HG03066 (cell line): ENCODE measurements around the gene DLEC1.
"Not testable (repeated sequence)": the region's sequence is repeated elsewhere in the genome, so short reads cannot be mapped to it uniquely, and the experiment has no call there.

Experiments used
- ATAC-seq: cut with Tn5 transposase; IDR thresholded peaks from one replicate; pipeline ENCODE4 v1.9.1; 2021; ENCODE audit warnings: low read depth; ENCODE audit not compliant: unreplicated experiment

Gene DLEC1

DNA sequence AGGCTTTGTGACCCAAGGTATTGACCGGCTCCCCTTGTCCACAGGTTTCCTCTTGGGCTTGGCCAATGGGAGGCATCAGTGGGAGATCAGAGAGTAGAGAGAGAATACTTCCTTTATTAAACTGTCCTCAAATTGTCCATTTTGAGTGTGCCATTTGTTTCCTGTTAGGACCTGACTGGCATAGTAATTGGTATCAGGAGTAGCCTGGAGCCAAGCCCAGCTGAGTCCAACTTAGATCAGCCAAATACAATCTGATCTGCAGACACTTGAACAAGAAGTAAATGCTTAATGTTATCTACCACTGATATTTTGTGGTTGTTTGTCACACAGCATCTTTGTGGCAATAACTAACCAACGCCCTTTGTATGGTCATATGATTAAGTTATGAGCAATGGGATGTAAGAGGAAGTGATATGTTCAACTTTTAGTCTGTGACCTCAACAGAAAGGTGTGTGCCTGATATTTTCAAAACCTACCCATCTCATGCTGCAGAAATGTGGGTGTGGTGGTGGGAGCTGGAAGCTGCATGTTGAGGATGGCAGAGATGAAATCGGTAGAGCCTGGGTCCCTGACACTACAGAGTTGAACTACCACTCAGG lies 112.8 kb downstream of the DLEC1 start:
- ATAC-seq = no peak

DNA sequence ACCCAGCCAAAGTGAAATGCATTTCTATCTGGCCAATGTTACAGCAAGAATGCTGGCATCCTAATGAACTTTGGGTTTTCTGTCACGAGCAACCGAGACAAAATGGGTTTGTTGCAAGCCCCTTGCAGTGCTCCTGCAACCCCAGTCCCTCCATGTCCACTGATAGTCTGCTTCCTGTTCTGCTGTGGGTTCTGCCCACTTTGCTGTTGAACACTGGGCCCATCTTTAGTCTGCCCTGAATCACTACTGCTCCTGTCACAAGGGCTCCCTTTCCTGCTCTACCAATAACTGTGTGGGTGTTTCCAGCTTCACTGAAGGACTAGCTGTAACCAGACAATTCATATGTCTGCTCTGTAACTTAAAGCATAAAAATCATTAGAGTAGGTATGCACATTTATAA lies 113.6 kb downstream of the DLEC1 start:
- no peak for ATAC-seq

DNA sequence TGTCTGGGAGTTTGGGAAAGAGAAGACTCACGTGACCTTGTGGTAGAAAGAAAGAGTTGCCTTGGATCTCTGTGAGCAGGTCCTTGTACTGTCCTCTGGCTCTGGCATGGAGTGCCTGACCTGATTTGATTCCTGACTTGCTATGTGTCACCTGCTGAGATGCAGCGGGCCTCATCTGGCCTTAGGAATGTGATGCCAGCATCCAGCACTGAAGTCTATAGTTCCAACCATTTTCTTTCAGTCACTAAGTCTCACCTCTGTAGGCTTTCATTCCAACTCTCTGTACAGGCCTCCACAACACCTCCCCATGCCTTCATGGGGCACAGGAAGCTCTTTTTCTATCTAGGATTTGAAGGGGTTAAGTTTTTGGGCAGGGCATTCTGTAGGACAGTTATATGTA lies 114.2 kb downstream of the DLEC1 start:
- ATAC-seq = no peak

DNA sequence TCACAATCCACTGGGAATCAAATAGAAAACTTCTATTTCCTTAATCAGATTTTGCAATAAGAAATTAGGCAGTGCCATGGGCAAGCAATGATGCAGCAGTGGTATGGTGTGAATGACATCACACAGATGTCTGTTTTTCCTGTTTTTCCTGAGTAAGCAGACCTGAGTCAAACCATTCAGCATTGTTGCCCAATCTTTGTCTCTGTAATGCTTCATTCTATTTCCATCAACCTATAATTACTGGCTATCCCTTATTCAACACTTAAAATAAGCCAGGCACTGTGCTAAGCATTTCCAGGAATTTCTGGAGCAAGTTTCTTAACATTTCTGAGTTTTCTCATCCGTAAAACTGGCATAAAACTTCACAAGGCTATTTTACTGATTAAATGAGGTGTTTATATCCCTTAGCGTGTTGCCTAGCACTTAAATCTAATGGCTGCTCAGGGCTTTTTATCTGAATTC lies 115.1 kb downstream of the DLEC1 start:
- ATAC-seq = no peak

DNA sequence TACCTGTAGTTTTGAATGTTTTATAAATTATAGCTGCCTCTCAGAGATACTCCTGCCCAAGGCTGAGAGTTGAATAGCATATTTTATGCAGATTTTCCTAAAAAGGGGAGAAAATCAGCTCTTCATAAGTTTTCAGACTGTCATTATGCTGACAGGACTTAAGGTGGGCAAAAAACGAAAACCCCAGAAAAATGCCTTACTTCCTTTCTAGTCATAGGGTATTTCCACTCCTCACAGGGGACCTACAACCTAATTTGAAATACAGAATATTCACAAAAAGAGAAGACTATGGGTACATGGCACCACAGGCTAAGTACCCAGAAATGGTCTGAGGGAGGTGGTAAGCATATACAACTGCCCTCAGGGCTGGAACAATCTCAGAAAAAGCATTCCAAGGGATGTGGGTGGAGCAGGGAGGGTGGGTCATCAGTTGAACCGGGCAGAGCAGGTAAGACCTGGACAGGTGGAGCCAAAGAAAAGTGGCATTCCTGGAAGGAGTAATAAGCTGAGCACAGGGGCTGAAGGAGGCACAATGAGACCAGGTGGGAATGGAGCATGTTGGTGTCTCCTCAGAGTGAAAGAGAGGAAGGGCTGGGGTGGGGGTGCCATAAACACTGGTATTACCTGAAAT lies 115.7 kb downstream of the DLEC1 start:
- ATAC-seq = no peak

DNA sequence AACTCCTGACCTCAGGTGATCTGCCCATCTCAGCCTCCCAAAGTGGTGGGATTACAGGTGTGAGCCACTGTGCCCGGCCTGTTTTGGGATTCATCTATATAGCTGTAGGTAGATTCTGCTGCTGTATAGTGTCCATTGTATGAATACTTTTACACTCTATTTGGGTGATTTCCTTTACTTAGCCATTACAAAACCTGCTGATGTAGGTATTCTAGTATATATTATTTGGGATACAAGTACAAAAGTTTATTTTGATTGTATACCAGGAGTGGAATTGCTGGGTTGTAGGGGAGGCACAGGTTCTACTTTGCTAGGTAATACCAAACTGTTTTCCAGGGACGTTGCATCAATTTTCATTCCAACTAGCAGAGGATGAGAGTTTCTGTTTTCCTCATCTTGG lies 116.8 kb downstream of the DLEC1 start:
- no peak for ATAC-seq

DNA sequence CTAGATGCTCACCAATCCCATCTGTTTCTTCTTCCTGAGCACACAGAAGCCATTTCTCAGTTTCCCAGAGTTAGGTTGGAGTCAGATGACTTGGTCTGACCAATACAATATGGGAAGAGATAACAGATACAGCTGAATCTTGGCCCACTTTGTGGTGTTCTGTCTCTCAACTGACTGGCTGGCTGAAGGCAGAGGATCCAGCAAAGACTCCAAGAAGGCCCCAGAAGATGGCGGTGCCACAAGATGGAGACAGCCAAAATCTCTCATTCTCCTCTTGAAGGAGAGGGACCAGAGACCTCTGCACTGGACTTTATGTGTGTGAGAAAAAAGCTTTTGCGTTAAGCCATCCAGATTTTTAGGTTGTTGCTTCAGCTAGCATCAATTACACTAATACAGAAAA lies 118.1 kb downstream of the DLEC1 start:
- ATAC-seq = no peak

DNA sequence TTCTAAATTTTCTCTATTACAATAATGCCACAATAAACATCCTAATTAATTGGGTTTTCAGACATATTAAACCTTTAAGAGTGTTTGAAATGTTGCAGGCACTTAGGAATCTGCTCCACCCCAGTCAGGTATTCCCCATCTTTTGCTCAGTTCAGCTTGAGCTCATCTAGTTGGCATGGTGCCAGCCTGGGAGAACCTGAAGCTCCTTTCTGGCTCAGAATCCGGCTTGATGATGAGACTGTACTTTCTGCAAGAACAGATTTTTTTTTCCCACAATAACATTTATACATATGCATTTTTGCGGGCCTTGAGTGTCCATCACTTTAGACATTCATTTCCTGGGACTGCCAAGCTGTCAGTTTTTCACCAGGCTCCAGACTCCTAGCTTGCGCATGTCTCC lies 118.6 kb downstream of the DLEC1 start:
- no peak for ATAC-seq

DNA sequence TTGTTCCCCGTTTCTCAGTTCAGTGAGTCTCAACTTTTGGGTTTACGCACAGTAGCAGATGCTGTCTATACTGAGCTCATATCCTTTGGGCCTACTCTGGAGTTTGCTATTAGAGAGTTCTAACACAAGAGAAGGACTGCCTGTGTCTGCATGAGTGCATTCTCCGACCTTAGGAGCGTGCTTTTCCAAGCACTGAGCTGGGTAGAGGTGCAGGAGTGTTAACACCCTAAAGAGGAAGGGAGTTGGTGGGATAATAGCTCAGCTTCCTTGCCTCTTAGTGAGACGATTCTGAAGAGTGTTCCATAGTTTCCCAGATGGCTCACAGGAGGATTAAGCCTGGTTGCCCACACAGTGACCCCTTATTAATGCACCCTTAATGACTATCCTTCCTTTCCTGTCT lies 119.5 kb downstream of the DLEC1 start:
- ATAC-seq = no peak

DNA sequence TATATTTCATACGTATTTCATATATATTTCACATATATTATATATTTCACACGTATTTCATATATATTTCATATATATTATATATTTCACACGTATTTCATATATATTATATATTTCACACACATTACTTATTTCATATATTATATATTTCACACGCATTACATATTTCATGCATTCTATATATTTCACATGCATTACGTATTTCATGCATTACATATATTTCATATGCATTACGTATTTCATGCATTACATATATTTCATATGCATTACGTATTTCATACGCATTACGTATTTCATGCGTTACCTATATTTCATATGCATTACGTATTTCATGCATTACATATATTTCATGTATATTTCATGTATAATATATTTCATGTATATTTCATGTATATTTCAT lies 121.7 kb downstream of the DLEC1 start:
- ATAC-seq = not testable (repeated sequence)

DNA sequence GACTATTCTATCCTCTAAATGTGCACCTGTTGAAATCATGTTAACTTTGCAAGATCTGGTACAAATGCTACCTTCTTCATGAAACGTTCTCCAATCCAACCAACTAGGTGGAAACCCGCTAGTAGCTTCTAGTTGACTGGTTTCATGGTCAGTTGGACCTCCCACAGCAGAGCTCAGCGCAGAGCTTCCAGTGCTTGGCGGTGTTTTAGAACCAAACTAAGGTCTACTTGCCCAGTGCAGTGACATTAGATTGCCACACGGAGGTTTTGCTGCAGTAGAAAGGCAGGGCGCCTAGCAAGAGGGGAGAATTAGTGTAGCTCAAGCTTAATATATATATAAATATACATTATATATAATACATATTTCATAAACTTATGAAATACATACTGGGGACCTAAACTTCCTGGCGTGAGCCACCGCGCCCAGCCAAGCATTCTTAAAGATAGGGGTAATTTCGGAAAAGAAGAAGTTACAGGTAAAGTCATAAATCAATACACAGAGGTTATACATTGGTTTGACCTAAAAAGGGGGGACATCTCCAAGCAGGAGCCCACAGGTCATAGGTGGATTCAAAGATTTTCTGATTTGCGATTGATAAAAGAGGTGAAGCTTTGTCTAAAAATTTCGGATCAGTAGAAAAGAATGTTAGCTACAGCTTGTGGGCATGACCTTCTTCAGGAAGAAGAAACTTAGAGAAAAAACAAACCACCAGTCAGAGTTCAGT lies 124.3 kb downstream of the DLEC1 start:
- no peak for ATAC-seq

DNA sequence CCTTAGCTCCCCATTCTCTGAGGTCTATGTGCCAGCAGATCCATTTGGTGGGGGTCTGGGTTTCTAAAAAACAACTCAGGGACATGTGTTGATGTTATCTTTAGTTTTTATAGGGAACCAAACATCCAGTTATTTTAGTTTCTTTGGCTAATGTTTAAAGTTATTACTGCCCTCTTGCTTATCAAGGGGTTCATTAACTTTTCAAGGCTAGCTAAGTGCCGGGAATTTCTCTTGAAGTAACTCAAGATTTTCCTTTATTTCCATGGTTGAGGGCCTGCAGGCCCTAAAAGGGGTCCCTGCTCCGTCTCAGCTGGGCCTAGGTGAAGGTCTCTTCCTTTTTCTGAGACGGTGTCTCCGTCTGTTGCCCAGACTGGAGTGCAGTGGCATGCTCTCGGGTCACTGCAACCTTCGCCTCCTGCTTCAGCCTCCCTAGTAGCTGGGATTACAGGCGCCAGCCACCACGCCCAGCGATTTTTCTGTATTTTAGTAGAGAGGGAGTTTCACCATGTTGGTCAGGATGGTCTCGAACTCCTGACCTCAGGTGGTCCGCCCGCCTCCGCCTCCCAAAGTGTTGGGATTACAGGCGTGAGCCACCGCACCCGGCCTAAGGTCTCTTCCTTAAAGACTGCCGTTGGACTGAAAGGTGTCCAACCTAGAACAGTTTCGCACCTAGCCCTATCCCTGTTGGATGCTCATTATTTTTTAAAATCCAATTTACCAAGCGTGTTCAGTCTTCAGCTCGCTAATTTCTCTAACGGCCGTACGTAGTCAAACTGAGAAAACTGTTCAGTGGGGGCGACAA lies 125.0 kb downstream of the DLEC1 start:
- no peak for ATAC-seq

DNA sequence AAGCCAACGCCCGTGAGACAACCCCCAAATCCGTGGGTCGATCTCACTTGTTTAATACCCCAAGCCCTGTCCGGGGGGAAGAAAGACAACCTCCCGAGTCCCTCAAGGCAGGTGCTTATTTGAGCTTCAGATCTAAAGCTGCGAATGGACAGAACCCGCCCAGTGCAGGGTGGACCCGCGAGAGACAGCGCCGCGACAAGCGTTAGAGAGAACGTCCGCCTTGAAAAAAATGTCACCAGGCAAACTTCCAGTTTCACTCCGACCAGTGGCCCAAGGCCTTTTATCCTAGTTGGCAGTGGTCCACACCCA lies 125.6 kb downstream of the DLEC1 start:
- ATAC-seq = no peak

DNA sequence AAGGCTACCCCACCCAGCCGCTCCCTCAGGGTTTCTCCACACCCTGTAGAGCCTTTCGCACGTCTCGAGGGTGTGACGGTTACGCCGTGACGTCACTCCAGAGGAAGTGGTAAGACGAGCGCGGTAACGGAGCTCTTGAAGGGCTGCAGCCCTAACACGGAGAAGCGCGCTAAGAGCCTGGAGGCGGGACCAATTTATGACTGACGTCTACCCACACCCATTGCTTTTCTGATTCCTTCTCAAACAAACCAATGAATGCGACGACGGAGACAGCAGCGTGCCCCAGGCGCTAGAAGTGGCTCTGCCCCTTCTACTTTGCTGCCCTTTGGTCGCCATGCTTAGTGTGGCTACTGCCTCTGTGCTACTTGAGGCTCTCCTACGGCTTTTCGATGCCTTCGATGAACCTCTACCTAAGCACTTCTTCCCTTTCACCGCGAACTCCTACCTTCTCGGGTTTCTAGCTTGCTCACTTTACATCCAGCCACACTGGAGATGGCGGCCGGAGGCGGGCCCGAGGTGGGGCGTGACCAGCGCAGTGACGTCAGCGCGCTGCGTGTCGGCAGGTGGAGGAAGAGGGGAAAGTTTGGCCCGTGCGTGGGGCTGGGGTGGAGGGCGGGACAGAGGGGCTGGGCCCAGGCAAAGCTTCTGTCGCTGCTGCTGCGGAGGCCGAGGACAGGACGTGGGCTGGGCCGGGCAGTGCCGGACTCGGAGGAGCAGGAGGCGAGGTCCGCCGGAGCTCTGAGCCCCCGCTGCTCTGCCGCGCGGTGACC lies 126.1 kb downstream of the DLEC1 start, which contains the start of gene OXSR1:
Gene OXSR1 (plus strand): TSS at position 586 of the 770 bp plus-strand sequence. CDS start 340 bp downstream, outside the sequence.
- ATAC-seq = peak; percentile 90

DNA sequence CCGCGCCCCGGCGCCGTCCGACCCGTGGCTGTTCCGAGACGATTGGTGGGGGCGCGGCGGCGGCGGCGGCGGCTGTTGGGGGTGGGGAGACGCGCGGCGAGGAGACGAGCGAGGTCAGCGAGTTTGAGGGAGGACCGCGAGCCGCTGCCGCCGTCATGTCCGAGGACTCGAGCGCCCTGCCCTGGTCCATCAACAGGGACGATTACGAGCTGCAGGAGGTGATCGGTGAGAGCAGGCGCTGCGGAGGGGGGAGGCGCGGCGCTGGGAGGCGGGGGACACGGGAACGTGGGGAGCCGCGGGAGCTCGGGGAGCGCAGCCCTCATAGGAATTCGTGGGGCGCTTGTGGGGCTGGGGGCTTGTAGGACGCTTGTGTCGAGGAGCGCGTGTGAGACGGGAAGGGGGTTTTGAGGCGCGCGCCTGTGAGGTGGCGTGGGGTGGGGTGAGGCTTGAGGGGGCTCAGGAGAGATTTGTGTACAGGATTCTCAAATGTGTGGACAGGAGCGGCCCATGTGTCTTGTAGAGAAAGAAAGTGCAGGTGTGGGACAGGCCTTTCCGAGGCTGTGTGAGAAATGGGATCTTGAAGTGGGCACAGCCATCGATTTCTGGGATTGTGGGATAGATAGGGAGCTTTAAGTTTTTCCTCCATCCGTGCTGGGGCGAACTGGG lies 126.8 kb downstream of the DLEC1 start:
- ATAC-seq = no peak

DNA sequence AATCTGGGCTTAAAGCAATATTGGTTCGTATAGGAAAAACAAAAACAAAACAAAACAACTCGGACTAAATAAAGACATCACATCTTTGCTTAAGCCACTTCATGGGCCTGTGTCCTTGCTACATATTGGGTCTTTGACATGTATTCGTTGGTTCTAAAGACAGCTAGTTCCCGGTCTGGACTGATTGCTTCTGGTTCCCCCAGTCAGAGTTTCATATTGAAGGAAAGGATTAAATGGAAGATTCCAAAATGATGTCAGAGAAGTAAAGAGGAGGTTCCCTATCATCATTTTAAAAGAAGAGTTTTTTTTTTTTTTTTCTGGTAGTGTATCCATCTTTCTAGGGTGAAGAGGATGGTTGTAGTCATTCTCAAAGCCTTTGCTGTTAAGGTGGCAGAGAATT lies 128.6 kb downstream of the DLEC1 start:
- ATAC-seq = no peak

DNA sequence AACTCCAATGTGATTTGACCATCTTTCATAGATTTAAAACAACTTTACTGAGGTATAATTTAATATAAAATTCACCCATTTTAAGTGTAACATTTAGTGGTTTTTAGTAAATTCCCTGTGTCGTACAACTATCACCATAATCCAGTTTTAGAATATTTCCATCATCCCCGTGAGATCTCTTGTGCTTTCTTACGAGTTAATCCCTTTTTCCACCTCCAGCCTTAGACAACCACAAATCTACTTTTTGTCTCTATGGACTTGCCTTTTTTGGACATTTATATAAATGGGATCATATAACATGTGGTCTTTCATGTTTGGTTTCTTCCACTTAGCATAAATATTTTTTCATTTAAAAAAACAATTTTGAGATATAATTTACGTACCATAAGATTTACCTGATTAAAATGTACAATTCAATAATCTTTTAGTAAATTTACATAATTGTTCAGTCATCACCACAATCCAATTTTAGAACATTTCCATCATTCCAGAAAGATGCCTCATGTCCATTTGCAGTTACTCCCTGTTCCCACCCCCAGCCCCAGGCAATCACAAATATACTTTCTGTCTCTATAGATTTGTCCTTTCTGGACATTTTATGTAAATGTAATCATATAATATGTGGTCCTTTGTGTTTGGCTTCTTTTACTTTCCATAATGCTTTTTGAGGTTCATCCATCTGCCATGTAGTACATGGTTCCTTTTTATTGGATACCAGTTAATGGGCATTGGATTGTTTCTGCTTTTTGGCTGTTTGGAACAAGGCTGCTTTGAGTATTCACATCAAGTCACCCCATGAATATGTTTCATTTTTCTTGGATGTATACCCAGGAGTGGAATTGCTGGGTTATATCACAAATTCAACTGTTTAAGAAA lies 129.4 kb downstream of the DLEC1 start:
- ATAC-seq = no peak

DNA sequence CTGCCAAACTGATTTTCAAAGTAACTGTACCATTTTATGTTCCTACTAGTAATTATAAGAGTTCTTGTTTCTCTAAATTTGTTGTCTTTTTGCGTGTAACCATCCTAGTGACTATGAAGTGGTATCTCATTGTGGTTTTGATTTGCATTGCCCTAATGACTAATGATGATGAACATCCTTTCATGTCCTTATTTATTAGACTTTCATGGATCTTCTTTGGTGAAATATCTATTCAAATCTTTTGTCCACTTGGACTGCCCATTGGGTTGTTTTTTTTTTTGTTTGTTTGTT lies 130.0 kb downstream of the DLEC1 start:
- no peak for ATAC-seq

DNA sequence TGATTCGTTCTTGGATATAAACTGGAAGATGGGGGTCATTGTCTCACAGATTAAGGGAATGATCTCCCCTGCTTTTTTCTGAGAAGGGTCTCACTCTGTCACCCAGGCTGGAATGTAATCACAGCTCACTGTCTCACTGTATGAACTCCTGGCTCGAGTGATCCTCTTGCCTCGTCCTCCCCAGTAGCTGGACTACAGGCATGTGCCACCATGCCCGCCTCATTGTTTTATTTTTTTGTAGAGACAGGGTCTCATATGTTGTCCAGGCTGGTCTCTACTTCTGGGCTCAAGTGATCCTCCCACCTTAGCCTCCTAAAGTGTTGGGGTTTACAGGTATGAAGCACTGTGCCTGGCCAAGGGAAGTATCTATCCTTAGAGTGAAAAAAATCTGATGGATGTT lies 131.7 kb downstream of the DLEC1 start:
- no peak for ATAC-seq
